HepG2 (cell line): Measurements from ENCODE around the gene PTPRD.

ENCODE experiments used
- AKAP8 ChIP-seq: sonication (generic); formaldehyde crosslinking; IDR thresholded peaks from 2 replicates; pipeline ENCODE4 v1.5.1; 2020; ENCODE audit warnings: mild to moderate bottlenecking, missing genetic modification reagents
- EP300 ChIP-seq, 3 experiments: sonication (generic) in 1 of 3; formaldehyde crosslinking in 1 of 3; IDR thresholded peaks; 2 replicates each; pipeline versions ENCODE4 v1.5.1 to v1.6.1; 2011 to 2020; ENCODE audit warnings: low read depth in 2 of 3, low read length in 2 of 3, borderline replicate concordance in 1 of 3, improper control_type of control experiment in 1 of 3, mild to moderate bottlenecking in 1 of 3, missing genetic modification reagents in 1 of 3, moderate library complexity in 1 of 3
- NFE2L1 ChIP-seq: sonication (generic); formaldehyde crosslinking; IDR thresholded peaks from 2 replicates; pipeline ENCODE4 v1.4.0; 2020; ENCODE audit warnings: missing genetic modification reagents, mild to moderate bottlenecking, borderline replicate concordance
- POLR2A ChIP-seq, 2 experiments: IDR thresholded peaks; 2 replicates each; pipeline ENCODE4 v1.6.1; 2011; ENCODE audit warnings: low read depth in 2 of 2, low read length in 2 of 2, mild to moderate bottlenecking in 1 of 2, moderate library complexity in 1 of 2; ENCODE audit not compliant: insufficient read depth in 1 of 2

GRCh38 chr9:10562581-10563343 is 50.0 kb downstream of the PTPRD start:
- TF ChIP-seq POLR2A (IDR thresholded peaks at IDR 0.05; ENCODE audit: insufficient read depth in 1 of 2, low read depth in 2 of 2, low read length in 2 of 2) (no peak), NFE2L1 (CRISPR knock-in tag) (no peak), EP300 (IDR thresholded peaks at IDR 0.05; ENCODE audit: low read depth in 2 of 2, low read length in 2 of 2) (no peak), EP300 (CRISPR knock-in tag; IDR thresholded peaks at IDR 0.05; ENCODE audit: borderline replicate concordance) (no peak), AKAP8 (CRISPR knock-in tag) (no peak)
